ENCODE results near the gene MRAP2.
"Not testable (repeated sequence)": the region's sequence is repeated elsewhere in the genome, so short reads cannot be mapped to it uniquely, and the experiment has no call there.

MRAP2 gene

DNA sequence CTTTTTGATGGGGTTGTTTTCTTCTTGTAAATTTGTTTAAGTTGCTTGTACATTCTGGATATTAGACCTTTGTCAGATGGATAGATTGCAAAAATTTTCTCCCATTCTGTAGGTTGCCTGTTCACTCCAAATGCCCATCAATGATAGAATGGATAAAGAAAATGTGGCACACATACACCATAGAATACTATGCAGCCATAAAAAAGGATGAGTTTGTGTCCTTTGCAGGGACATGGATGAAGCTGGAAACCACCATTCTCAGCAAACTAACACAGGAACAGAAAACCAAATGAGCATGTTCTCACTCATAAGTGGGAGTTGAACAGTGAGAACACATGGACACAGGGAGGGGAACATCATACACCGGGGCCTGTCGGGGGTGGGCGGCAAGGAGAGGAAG, 1.6 kb upstream of the MRAP2 start:
- DNase-seq (ENCODE audit: low spot score): not testable (repeated sequence)

- DNase-seq (ENCODE audit: low spot score): no peak
Measured at GRCh38 chr6:84035484-84035883, 1.9 kb downstream of the MRAP2 start.

GRCh38 chr6:84037425-84038089, 4.0 kb downstream of the MRAP2 start:
- DNase-seq (ENCODE audit: low spot score): no peak

DNA sequence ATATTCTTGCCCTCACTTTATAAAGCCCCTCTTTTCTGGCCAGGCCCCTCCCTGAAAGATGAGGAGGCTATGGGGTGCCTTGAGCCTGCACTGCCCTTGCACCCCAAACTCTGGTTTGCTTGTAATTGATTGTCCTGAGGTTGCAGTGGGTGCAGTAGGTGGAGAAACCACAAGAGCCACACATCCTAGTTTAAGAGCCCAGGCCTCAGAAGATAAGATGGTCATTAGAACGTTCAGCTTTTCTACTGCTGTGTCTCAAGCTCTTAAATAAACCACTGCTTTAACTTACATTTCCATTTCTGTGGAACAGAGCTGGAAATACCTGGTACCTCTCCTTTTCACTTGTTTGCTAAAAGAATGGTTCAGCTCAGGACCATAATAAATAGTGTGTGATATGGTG, 9.0 kb downstream of the MRAP2 start:
- no peak for DNase-seq (ENCODE audit: low spot score)

- DNase-seq (ENCODE audit: low spot score): no peak
Measured at GRCh38 chr6:84043555-84043954, 10.0 kb downstream of the MRAP2 start.

GRCh38 chr6:84046755-84047154, 13.2 kb downstream of the MRAP2 start:
- DNase-seq (ENCODE audit: low spot score): no peak

- DNase-seq (ENCODE audit: low spot score): no peak
Measured at GRCh38 chr6:84048588-84048987, 15.0 kb downstream of the MRAP2 start.

- DNase-seq (ENCODE audit: low spot score): no peak
Measured at GRCh38 chr6:84050408-84050807, 16.8 kb downstream of the MRAP2 start.

GRCh38 chr6:84052204-84052882, 18.8 kb downstream of the MRAP2 start:
- peak; percentile 82 for DNase-seq (ENCODE audit: low spot score)

GRCh38 chr6:84052883-84053241, 19.3 kb downstream of the MRAP2 start:
- no peak for DNase-seq (ENCODE audit: low spot score)

- no peak for DNase-seq (ENCODE audit: low spot score)
Measured at GRCh38 chr6:84055647-84056046, 22.1 kb downstream of the MRAP2 start.

DNA sequence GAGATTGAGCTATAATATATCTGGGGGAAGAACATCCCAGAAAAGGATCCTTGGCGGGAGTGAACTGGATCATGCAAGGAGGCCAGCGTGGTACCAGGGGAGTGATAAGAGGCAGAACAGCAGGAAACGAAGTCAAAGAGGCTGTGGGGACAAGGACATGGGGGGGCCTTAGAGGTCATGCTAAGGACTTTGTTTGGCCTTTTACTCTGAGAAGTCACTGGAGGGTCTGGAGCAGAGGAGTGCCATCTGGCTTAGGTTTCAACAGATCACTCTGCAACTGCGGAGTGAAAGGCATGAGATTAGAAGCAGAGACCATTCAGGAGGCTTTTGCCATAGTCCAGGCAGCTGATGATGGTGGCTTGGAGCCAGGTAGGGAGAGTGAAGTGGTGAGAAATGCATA, 24.3 kb downstream of the MRAP2 start:
- no peak for DNase-seq (ENCODE audit: low spot score)

DNA sequence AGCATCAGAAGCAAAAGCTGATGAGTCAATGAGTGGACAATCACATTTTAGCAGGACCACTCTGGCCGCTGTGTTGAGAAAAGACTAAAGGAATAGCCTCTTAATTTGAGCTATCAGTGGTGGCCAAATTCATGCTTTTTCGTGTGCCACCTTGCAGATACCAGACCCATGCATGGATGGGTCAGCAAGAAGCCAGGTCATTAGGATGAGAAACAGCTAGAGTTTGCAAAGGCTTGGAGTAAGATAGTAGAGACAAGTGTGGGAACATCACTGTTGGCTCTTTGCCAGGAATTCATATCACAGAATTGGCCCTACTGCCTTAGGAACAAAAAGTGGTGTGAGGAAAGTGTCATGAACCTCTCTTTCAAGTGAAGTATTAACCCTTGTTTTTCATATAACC, 25.5 kb downstream of the MRAP2 start:
- DNase-seq (ENCODE audit: low spot score): no peak

DNA sequence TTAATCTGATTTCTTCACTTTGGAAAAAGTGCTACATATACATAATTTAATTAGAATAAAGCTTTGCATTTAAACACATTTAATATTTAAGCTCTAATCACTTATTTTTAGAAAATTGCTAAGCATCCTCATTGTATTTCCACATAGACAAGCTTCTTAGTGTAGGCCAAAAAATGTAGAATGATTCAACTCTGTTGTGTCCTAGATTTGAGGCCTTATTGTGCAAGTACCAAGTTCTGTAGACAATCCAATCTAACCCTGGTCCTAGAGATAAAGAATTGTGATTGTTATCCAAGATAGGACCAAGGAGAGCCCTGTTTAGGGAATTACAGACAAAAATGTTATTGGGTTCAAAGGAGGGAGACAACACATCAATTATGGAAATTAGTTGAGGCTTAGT, 27.6 kb downstream of the MRAP2 start:
- DNase-seq (ENCODE audit: low spot score): no peak

DNA sequence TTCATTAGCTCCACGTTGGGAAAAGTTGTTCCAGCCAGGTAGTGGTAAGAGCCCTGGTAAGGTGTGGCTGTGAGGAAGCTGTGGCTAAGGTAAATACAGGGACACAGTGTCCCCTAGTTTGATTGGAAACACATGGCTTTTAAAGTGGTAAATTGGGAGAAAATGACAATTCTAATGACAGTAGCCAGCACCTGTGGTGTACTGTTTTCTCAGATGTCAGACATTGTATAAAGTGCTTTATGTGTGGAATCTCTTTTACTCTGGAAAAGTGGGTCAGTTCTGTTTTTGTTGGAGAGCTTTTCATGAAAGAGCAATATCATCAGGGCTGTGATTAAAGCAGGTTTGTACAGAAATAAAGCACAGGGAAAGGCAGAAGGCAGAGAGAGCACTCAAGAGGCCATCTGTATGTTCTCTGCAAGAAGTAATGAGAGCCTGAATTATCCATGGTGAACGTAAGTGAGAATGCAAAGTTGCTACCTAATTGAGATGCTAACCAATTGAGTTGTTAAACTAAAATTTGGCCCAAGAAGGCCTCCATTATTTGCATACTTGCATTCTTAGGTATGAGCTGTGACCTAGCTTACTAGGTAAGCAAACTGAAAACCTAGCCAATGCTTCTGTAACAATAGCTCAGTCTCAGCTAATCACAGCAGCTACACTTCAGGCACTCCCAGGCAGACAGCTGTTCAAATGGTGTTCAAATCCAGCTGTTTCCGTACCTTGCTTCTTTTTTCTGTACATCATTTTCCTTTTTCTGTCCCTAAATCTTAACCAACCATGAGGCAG, 28.2 kb downstream of the MRAP2 start:
- DNase-seq (ENCODE audit: low spot score): no peak

DNA sequence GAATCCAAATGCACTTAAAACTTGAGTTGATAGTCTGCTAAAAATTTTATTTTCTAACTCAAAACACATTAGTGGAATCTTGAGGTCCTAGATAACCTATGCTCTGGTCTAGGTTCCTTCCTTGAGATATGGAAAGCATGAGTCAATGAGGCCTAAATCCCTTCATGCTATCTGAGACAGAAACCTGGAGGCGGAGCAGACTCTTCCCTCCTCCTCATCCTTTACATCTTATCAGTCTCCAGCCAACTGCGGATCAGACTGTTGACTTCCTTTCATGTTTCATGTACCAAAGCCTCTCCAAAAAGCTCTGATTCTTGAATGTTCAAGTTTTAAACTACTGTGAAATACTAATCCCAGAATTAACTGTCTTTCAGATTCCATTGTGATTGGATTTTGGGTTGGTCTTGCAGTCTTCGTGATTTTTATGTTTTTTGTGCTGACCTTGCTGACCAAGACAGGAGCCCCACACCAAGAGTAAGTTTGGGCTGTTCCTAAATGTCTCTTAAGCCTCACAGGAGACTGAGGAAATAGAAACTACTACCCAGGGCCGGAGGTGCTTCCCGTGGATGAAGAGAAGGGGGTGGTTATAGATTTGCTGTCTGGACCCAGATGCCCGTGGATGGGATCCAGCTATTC, 29.1 kb downstream of the MRAP2 start:
- DNase-seq (ENCODE audit: low spot score): no peak

- DNase-seq (ENCODE audit: low spot score): no peak
Measured at GRCh38 chr6:84065693-84066290, 32.2 kb downstream of the MRAP2 start.

- no peak for DNase-seq (ENCODE audit: low spot score)
Measured at GRCh38 chr6:84066536-84066935, 33.0 kb downstream of the MRAP2 start.

DNA sequence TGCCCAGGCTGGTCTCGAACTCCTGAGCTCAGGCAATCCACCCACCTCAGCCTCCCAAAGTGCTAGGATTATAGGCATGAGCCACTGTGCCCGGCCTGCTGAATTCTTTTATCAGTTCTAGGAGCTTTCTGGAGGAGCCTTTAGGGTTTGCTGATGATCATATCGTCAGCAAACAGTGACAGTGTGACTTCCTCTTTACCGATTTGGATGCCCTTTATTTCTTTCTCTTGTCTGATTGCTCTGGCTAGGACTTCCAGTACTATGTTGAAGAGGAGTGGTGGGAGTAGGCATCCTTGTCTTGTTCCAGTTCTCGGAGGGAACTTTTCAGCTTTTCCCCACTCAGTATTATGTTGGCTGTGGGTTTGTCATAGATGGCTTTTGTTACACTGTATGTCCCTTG, 35.3 kb downstream of the MRAP2 start:
- DNase-seq (ENCODE audit: low spot score): not testable (repeated sequence)

DNA sequence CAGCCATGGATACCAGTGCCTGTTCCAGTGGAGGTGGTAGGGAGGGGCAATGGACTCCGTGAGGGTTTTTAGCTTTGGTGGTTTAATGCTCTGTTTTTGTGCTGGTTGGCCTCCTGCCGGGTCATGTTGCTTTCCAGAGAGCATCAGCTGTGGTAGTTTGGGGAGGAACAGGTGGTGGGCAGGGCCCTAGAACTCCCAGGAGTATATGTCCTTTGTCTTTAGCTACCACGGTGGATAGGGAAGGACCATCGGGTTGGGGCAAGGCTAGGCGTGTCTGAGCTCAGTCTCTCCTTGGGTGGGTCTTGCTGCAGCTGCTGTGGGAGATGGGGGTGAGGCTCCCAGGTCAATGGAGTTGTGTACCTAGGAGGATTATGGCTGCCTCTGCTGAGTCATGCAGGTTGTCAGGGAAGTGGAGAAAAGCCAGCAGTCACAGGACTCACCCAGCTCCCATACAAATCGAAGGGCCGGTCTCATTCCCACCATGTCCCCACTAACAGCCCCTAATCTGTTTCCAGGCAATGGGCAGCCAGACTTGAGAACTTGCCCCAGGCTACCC, 38.9 kb downstream of the MRAP2 start:
- DNase-seq (ENCODE audit: low spot score): no peak

- no peak for DNase-seq (ENCODE audit: low spot score)
Measured at GRCh38 chr6:84074988-84075781, 41.6 kb downstream of the MRAP2 start.

Data from ecto neural progenitor cell (in vitro differentiated cells).